IPS-20b (cell line): ENCODE measurements around the gene CANT1.
"Not testable (repeated sequence)": the region's sequence is repeated elsewhere in the genome, so short reads cannot be mapped to it uniquely, and the experiment has no call there.

Experiments used
- H3K27ac ChIP-seq: one replicate; pipeline ENCODE4 v1.5.1; 2013; ENCODE audit warnings: low read length
- H3K27me3 ChIP-seq: 2 replicates; pipeline ENCODE4 v1.6.1; 2013; ENCODE audit warnings: mild to moderate bottlenecking, low read length, inconsistent platforms; ENCODE audit not compliant: insufficient read depth
- H3K36me3 ChIP-seq: 2 replicates; pipeline ENCODE4 v1.6.1; 2013; ENCODE audit warnings: low read depth, mild to moderate bottlenecking, inconsistent platforms, low read length, moderate library complexity; ENCODE audit not compliant: insufficient read depth
- H3K4me1 ChIP-seq: 2 replicates; pipeline ENCODE4 v1.6.1; 2013; ENCODE audit warnings: mild to moderate bottlenecking, control low read depth, inconsistent platforms, low read length, moderate library complexity; ENCODE audit not compliant: insufficient read depth
- H3K4me3 ChIP-seq: 2 replicates; pipeline ENCODE4 v1.5.1; 2013; ENCODE audit warnings: mild to moderate bottlenecking, low read length, inconsistent platforms
- H3K9ac ChIP-seq: 2 replicates; pipeline ENCODE4 v1.6.1; 2013; ENCODE audit warnings: low read depth, mild to moderate bottlenecking, inconsistent platforms, low read length, moderate library complexity
- H3K9me3 ChIP-seq: 2 replicates; pipeline ENCODE4 v1.6.1; 2013; ENCODE audit warnings: mild to moderate bottlenecking, low read depth, low read length, inconsistent platforms; ENCODE audit not compliant: insufficient read depth

The CANT1 gene

DNA sequence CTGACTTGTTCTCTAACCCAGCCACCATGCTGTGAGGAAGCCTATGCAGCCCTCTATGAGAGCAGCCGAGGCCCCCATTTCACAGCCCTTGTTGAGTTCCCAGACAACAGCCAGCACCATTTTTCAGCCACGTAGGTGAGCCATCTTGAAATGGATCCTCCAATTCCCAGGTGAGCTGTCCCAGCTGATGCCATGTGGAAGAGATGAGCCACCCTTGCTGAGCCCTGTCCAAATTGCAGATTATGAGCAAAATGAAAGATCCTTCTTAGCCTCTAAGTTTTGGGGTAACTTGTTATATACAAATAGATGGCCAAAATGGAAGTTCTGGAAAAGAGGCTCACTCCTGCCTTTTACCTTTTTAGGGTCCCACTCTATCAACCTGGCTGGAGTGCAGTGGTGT lies 58.7 kb downstream of the CANT1 start:
- Histone ChIP-seq H3K27ac (no peak overlapping the region), H3K9me3 (peaks cover 14% of the 10 kb centered on the region; the same call in 1 of the 2 replicates), H3K4me1 (no peaks in the 10 kb centered on the region), H3K36me3 (no peaks in the 10 kb centered on the region), H3K4me3 (no peak overlapping the region), H3K27me3 (no peaks in the 10 kb centered on the region), H3K9ac (no peak overlapping the region)

DNA sequence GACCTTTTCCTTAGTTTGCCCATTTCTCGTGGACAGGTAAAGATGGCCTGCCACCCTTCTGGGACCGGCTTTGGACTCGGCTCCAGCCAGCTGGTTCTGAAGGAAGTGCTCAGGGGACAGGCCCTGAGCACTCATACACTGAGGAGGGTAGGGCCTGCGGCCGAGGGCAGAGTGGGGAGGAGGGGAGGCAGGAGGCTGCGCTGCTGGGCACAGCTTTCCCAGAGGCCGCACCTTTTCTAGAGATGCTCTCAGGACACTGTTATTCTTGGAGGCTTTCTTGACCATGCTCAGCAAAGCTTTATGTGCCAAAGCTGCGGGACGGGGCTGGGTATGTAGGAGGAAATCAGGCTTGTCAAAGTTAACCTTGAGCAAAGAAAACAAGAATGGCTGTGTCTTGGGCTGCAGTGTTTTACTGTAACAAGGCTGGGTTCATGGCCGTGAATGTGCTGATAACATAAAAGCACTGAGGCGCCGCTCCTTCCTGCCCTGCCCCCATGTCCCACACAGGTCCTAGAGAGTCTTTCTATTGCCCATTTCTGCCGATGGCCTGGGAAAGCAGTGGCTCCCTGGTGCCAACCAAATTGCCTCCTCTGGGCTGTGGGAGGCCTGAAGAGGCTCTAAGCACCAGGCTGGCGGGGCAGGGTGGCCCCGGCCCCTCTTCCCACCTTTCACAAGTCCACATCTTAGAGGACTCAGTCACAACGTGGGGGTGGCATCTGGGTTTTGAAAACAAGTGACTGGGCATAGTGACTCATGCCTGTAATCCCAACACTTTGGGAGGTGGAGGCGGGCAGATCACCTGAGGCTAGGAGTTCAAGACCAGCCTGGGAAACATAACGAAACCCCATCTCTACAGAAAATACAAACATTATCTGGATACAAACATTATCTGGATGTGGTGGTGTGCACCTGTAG lies 62.1 kb downstream of the CANT1 start:
- H3K36me3 ChIP-seq = no peaks in the 10 kb centered on the region
- no peak overlapping the region for H3K4me3 ChIP-seq
- peaks cover 14% of the 10 kb centered on the region; the same call in 1 of the 2 replicates for H3K9me3 ChIP-seq
- no peak overlapping the region for H3K9ac ChIP-seq
- no peaks in the 10 kb centered on the region for H3K27me3 ChIP-seq
- no peaks in the 10 kb centered on the region for H3K4me1 ChIP-seq
- no peak overlapping the region for H3K27ac ChIP-seq

DNA sequence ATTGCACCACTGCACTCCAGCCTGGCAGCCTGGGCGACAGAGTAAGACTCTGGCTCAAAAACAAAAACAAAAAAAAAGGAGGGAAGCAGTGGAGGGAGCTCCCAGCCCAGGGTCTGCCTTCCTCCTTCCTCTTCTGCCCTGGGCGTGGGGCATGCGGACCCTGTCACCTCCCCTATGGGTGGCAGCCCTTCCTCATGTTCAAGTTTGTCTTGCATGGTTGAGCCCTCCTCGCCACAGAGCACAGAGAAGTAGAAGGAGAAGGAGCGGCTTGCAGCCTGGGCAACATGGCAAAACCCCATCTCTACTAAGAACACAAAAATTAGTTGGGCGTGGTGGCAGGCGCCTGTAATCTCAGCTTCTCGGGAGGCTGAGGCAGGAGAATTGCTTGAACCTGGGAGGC lies 62.9 kb downstream of the CANT1 start:
- no peak overlapping the region for H3K9ac ChIP-seq
- no peaks in the 10 kb centered on the region for H3K27me3 ChIP-seq
- H3K27ac ChIP-seq = no peak overlapping the region
- no peaks in the 10 kb centered on the region for H3K4me1 ChIP-seq
- no peak overlapping the region for H3K4me3 ChIP-seq
- no peaks in the 10 kb centered on the region for H3K36me3 ChIP-seq
- peaks cover 14% of the 10 kb centered on the region; the same call in 1 of the 2 replicates for H3K9me3 ChIP-seq

DNA sequence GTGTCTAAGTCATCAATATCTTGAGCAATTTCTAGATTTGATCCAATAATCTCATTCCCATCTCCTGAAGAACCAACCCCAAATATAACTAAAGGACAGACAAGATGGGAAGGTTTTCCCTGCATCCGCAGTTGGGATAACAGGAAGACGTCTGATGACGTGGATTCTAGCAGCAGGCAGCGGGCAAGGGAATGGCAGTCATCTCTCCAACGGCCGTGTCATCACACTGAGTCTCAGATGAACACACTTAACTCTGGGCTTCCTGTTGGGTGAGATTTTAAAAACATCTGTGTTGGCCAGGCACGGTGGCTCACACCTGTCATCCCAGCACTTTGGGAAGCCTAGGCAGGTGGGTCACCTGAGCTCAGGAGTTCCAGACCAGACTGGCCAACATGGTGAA lies 63.4 kb downstream of the CANT1 start:
- no peak overlapping the region for H3K4me3 ChIP-seq
- no peaks in the 10 kb centered on the region for H3K36me3 ChIP-seq
- H3K4me1 ChIP-seq = no peaks in the 10 kb centered on the region
- no peak overlapping the region for H3K27ac ChIP-seq
- no peak overlapping the region for H3K9ac ChIP-seq
- no peaks in the 10 kb centered on the region for H3K27me3 ChIP-seq
- H3K9me3 ChIP-seq = peaks cover 10% of the 10 kb centered on the region; the same call in 1 of the 2 replicates

DNA sequence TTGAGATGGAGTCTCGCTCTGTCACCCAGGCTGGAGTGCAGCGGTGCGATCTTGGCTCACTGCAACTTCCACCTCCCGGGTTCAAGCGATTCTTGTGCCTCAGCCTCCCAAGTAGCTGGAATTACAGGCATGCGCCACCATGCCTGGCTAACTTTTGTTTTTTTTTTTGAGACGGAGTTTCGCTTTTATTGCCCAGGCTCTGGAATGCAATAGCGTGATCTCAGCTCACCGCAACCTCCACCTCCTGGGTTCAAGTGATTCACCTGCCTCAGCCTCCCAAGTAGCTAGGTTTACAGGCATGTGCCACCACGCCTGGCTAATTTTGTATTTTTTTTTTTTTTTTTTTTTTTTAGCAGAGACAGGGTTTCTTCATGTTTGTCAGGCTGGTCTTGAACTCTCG lies 64.1 kb downstream of the CANT1 start:
- not testable (repeated sequence) for H3K4me3 ChIP-seq, H3K9ac ChIP-seq, H3K4me1 ChIP-seq, H3K9me3 ChIP-seq, H3K36me3 ChIP-seq, H3K27me3 ChIP-seq, H3K27ac ChIP-seq

DNA sequence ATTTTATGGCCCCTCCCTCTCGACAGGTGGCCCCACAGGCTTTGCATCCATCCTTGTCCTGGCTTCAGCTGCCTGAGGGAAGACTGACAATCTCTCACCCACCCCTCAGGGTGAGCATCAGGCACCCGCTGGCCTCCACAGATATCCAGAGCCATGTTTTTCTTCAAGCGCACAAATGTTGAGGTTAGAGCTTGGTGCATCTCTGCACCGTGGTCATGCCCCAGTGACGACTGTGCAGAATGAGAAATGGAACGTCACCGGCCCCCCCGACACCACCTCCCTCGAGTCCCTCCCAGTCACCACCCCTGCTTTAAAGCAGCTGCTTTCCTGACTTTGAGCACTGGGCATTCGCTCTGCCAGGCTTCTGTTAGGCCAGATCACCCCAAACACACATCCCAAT lies 64.6 kb downstream of the CANT1 start:
- Histone ChIP-seq H3K4me1 (no peaks in the 10 kb centered on the region), H3K36me3 (no peaks in the 10 kb centered on the region), H3K27ac (no peak overlapping the region), H3K4me3 (no peak overlapping the region), H3K9me3 (no peaks in the 10 kb centered on the region; the same call in 1 of the 2 replicates), H3K9ac (no peak overlapping the region), H3K27me3 (no peaks in the 10 kb centered on the region)

DNA sequence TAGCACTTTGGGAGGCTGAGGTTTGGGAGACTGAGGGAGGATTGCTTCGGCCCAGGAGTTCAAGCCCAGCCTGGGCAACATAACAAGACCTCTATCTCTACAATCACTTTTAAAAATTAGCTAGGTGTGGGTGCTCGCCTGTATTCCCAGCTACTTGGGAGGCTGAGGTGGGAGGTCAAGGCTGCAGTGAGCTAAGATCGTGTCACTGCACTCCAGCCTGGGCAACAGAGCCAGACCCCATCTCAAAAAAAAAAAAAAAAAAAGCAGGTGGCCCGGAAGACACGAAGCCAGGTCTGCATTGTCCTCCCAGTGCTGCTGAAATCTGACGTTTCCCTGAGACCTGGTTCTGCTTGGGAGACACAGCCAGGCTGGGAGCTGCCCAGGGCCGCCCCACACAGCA lies 65.5 kb downstream of the CANT1 start:
- H3K27me3 ChIP-seq = no peaks in the 10 kb centered on the region
- no peak overlapping the region for H3K27ac ChIP-seq
- no peaks in the 10 kb centered on the region for H3K9me3 ChIP-seq
- H3K36me3 ChIP-seq = no peaks in the 10 kb centered on the region
- H3K4me3 ChIP-seq = no peak overlapping the region
- no peaks in the 10 kb centered on the region for H3K4me1 ChIP-seq
- no peak overlapping the region for H3K9ac ChIP-seq
